ENCODE results near the gene CCDC92. TPM values are rescaled to one million over a fixed set of nuclear protein-coding genes. Genes with fewer than 3 reads are reported as not detected.

Gene CCDC92
- polyA plus RNA-seq, 2 donors: 14.0 to 17.5 TPM

GRCh38 chr12:123890536-123890902 is 82.1 kb downstream of the CCDC92 start:
- 69 to 73% methylated on average over 10 of the region's 10 CpGs for WGBS, 2 donors
- H3K36me3 ChIP-seq (ENCODE audit: control insufficient read depth in 2 of 2, insufficient read depth in 2 of 2, low read length in 1 of 2): no peaks in the 10 kb centered on the region
- H3K4me3 ChIP-seq (ENCODE audit: low read depth in 1 of 2, low read length in 2 of 2): no peak overlapping the region
- H3K27ac ChIP-seq (ENCODE audit: low read depth in 2 of 2, low read length in 1 of 2): no peak overlapping the region
- no peaks in the 10 kb centered on the region for H3K27me3 ChIP-seq (ENCODE audit: control insufficient read depth in 1 of 2, insufficient read depth in 2 of 2, low read length in 2 of 2)
- peaks cover 0 to 3% of the 10 kb centered on the region in 2 donors for H3K4me1 ChIP-seq (ENCODE audit: control insufficient read depth in 2 of 2, insufficient read depth in 2 of 2, low read length in 1 of 2)
- H3K9me3 ChIP-seq (ENCODE audit: control insufficient read depth in 2 of 2, insufficient read depth in 1 of 2, low read depth in 1 of 2, low read length in 1 of 2): peaks cover 0 to 3% of the 10 kb centered on the region in 2 donors

- H3K36me3 ChIP-seq (ENCODE audit: control insufficient read depth in 2 of 2, insufficient read depth in 2 of 2, low read length in 1 of 2): no peaks in the 10 kb centered on the region
- no peak overlapping the region for H3K4me3 ChIP-seq (ENCODE audit: low read depth in 1 of 2, low read length in 2 of 2)
- peaks cover 0 to 3% of the 10 kb centered on the region in 2 donors for H3K9me3 ChIP-seq (ENCODE audit: control insufficient read depth in 2 of 2, insufficient read depth in 1 of 2, low read depth in 1 of 2, low read length in 1 of 2)
- H3K4me1 ChIP-seq (ENCODE audit: control insufficient read depth in 2 of 2, insufficient read depth in 2 of 2, low read length in 1 of 2): peaks cover 0 to 3% of the 10 kb centered on the region in 2 donors
- no peaks in the 10 kb centered on the region for H3K27me3 ChIP-seq (ENCODE audit: control insufficient read depth in 1 of 2, insufficient read depth in 2 of 2, low read length in 2 of 2)
- 82 to 86% methylated on average over 12 of the region's 12 CpGs for WGBS, 2 donors
- no peak overlapping the region for H3K27ac ChIP-seq (ENCODE audit: low read depth in 2 of 2, low read length in 1 of 2)
Observed at GRCh38 chr12:123889848-123890535, 82.6 kb downstream of the CCDC92 start.

- peaks cover 0 to 3% of the 10 kb centered on the region in 2 donors for H3K4me1 ChIP-seq (ENCODE audit: control insufficient read depth in 2 of 2, insufficient read depth in 2 of 2, low read length in 1 of 2)
- WGBS, 2 donors: 78 to 82% methylated on average over 12 of the region's 12 CpGs
Observed at GRCh38 chr12:123888989-123889388, 83.6 kb downstream of the CCDC92 start.

GRCh38 chr12:123886931-123887582 is 85.6 kb downstream of the CCDC92 start:
- H3K27me3 ChIP-seq (ENCODE audit: control insufficient read depth in 1 of 2, insufficient read depth in 2 of 2, low read length in 2 of 2): no peaks in the 10 kb centered on the region
- H3K4me3 ChIP-seq (ENCODE audit: low read depth in 1 of 2, low read length in 2 of 2): no peak overlapping the region
- H3K4me1 ChIP-seq (ENCODE audit: control insufficient read depth in 2 of 2, insufficient read depth in 2 of 2, low read length in 1 of 2): peaks cover 0 to 3% of the 10 kb centered on the region in 2 donors
- WGBS, 2 donors: 61 to 62% methylated on average over 22 of the region's 22 CpGs
- H3K27ac ChIP-seq (ENCODE audit: low read depth in 2 of 2, low read length in 1 of 2): no peak overlapping the region
- H3K36me3 ChIP-seq (ENCODE audit: control insufficient read depth in 2 of 2, insufficient read depth in 2 of 2, low read length in 1 of 2): no peaks in the 10 kb centered on the region
- H3K9me3 ChIP-seq (ENCODE audit: control insufficient read depth in 2 of 2, insufficient read depth in 1 of 2, low read depth in 1 of 2, low read length in 1 of 2): peaks cover 2 to 6% of the 10 kb centered on the region in 2 donors

More at GRCh38 chr12:123888989-123889388, 83.6 kb downstream of the CCDC92 start:
- no peak overlapping the region for H3K27ac ChIP-seq (ENCODE audit: low read depth in 2 of 2, low read length in 1 of 2)
- no peaks in the 10 kb centered on the region for H3K27me3 ChIP-seq (ENCODE audit: control insufficient read depth in 1 of 2, insufficient read depth in 2 of 2, low read length in 2 of 2)
- no peaks in the 10 kb centered on the region for H3K36me3 ChIP-seq (ENCODE audit: control insufficient read depth in 2 of 2, insufficient read depth in 2 of 2, low read length in 1 of 2)
- peaks cover 2 to 6% of the 10 kb centered on the region in 2 donors for H3K9me3 ChIP-seq (ENCODE audit: control insufficient read depth in 2 of 2, insufficient read depth in 1 of 2, low read depth in 1 of 2, low read length in 1 of 2)
- no peak overlapping the region for H3K4me3 ChIP-seq (ENCODE audit: low read depth in 1 of 2, low read length in 2 of 2)

GRCh38 chr12:123886258-123886657 is 86.4 kb downstream of the CCDC92 start:
- no peak overlapping the region for H3K27ac ChIP-seq (ENCODE audit: low read depth in 2 of 2, low read length in 1 of 2)
- 76 to 86% methylated on average over 13 of the region's 13 CpGs for WGBS, 2 donors
- H3K4me3 ChIP-seq (ENCODE audit: low read depth in 1 of 2, low read length in 2 of 2): no peak overlapping the region
- H3K36me3 ChIP-seq (ENCODE audit: control insufficient read depth in 2 of 2, insufficient read depth in 2 of 2, low read length in 1 of 2): no peaks in the 10 kb centered on the region
- peaks cover 2 to 6% of the 10 kb centered on the region in 2 donors for H3K9me3 ChIP-seq (ENCODE audit: control insufficient read depth in 2 of 2, insufficient read depth in 1 of 2, low read depth in 1 of 2, low read length in 1 of 2)
- H3K27me3 ChIP-seq (ENCODE audit: control insufficient read depth in 1 of 2, insufficient read depth in 2 of 2, low read length in 2 of 2): no peaks in the 10 kb centered on the region
- peaks cover 0 to 3% of the 10 kb centered on the region in 2 donors for H3K4me1 ChIP-seq (ENCODE audit: control insufficient read depth in 2 of 2, insufficient read depth in 2 of 2, low read length in 1 of 2)

Other genes with a start within 250 kb of the CCDC92 start
- gene DNAH10, start 210.5 kb downstream of the CCDC92 start, polyA plus RNA-seq: under 1 TPM in 1 of 2 donors, not detected in 1; 0.01 TPM
- gene ZNF664, start 384 bp upstream of the CCDC92 start, polyA plus RNA-seq: 10 to 100 TPM; 16.6 to 18.3 TPM